SU-DHL-6 (cell line): ENCODE results near the gene PARP8.

Experiments
- H2AFZ ChIP-seq: fragments of 200-600 bp; sonication (generic); 2 replicates; pipeline ENCODE4 v1.6.1; 2014; ENCODE audit warnings: low read depth, mild to moderate bottlenecking, moderate library complexity, mixed read lengths, antibody characterized with exemption, low read length; ENCODE audit not compliant: severe bottlenecking
- H3F3A ChIP-seq: fragments of 200-600 bp; shearing (Covaris generic); 2 replicates; pipeline ENCODE4 v1.6.0; 2016; ENCODE audit warnings: antibody characterized with exemption, mild to moderate bottlenecking; ENCODE audit not compliant: insufficient read depth
- H3K27ac ChIP-seq: fragments of 200-600 bp; sonication (generic); 2 replicates; pipeline ENCODE4 v1.5.1; 2016; ENCODE audit warnings: low read depth, mild to moderate bottlenecking, low read length, moderate library complexity, mixed read lengths
- H3K27me3 ChIP-seq: fragments of 200-600 bp; sonication (generic), shearing (Covaris generic); 2 replicates; pipeline ENCODE4 v1.6.0; 2014; ENCODE audit warnings: mild to moderate bottlenecking, low read length
- H3K36me3 ChIP-seq: fragments of 200-600 bp; sonication (generic); 2 replicates; pipeline ENCODE4 v1.6.1; 2014; ENCODE audit warnings: mild to moderate bottlenecking, low read length, mixed read lengths
- H3K4me2 ChIP-seq: fragments of 300-600, 200-600 bp; shearing (Covaris generic), sonication (generic); 2 replicates; pipeline ENCODE4 v1.6.0; 2014; ENCODE audit warnings: low read length, low read depth, mild to moderate bottlenecking; ENCODE audit not compliant: poor library complexity, severe bottlenecking
- H3K4me3 ChIP-seq: fragments of 200-600 bp; sonication (generic); 2 replicates; pipeline ENCODE4 v1.5.1; 2014; ENCODE audit warnings: antibody characterized with exemption, low read length, mild to moderate bottlenecking, mixed read lengths; ENCODE audit not compliant: insufficient read depth, poor library complexity, severe bottlenecking
- H3K79me2 ChIP-seq: fragments of 200-600 bp; sonication (generic); 2 replicates; pipeline ENCODE4 v1.6.1; 2014; ENCODE audit warnings: mild to moderate bottlenecking, low read length, moderate library complexity; ENCODE audit not compliant: insufficient read depth
- H3K9ac ChIP-seq: fragments of 200-600 bp; sonication (generic); 2 replicates; pipeline ENCODE4 v1.7.0; 2014; ENCODE audit warnings: mild to moderate bottlenecking, low read length
- H3K9me2 ChIP-seq: fragments of 200-600 bp; sonication (generic); replicated peaks from 2 replicates; pipeline ENCODE4 v1.6.1; 2014; ENCODE audit warnings: low read length; ENCODE audit not compliant: insufficient read depth
- H3K9me3 ChIP-seq: fragments of 200-600 bp; sonication (generic); 2 replicates; pipeline ENCODE4 v1.6.1; 2014; ENCODE audit warnings: low read length, mixed read lengths; ENCODE audit not compliant: insufficient read depth
- H4K20me1 ChIP-seq: fragments of 200-600 bp; sonication (generic); 2 replicates; pipeline ENCODE4 v1.6.1; 2014; ENCODE audit warnings: low read depth, mild to moderate bottlenecking, antibody characterized with exemption, low read length, moderate library complexity, mixed read lengths
- CTCF ChIP-seq: fragments of 200-600 bp; sonication (generic); IDR thresholded peaks from one replicate; pipeline ENCODE4 v1.5.1; 2017; ENCODE audit warnings: antibody characterized with exemption, mild to moderate bottlenecking, low read length, moderate library complexity; ENCODE audit not compliant: insufficient read depth, poor library complexity, severe bottlenecking
- EZH2phosphoT487 ChIP-seq: fragments of 200-600 bp; sonication (generic), shearing (Covaris generic); conservative IDR thresholded peaks from 2 replicates; pipeline ENCODE4 v1.6.1; 2018; ENCODE audit warnings: mild to moderate bottlenecking, antibody characterized with exemption, low read length, moderate library complexity, mixed read lengths

PARP8 gene

GRCh38 chr5:50684721-50685120 is 18.3 kb downstream of the PARP8 start:
- Histone ChIP-seq H3K27me3 (no peaks in the 10 kb centered on the region), H4K20me1 (no peaks in the 10 kb centered on the region; the same call in 1 of the 2 replicates), H3K27ac (no peak overlapping the region), H3K4me2 (no peak overlapping the region), H3K9me3 (no peaks in the 10 kb centered on the region), H3K79me2 (no peaks in the 10 kb centered on the region), H3K9me2 (no peaks in the 10 kb centered on the region), H3K9ac (no peak overlapping the region), H3K4me3 (no peak overlapping the region), H2AFZ (no peak overlapping the region), H3K36me3 (no peaks in the 10 kb centered on the region), H3F3A (no peaks in the 10 kb centered on the region)
- TF ChIP-seq CTCF (no peak), EZH2phosphoT487 (no peak)

- no peaks in the 10 kb centered on the region; the same call in 1 of the 2 replicates for H4K20me1 ChIP-seq
- no peaks in the 10 kb centered on the region for H3K79me2 ChIP-seq
- TF ChIP-seq CTCF (no peak), EZH2phosphoT487 (no peak)
- no peak overlapping the region for H3K4me3 ChIP-seq
- no peak overlapping the region for H3K27ac ChIP-seq
- no peaks in the 10 kb centered on the region for H3K27me3 ChIP-seq
- no peak overlapping the region for H2AFZ ChIP-seq
- no peak overlapping the region for H3K4me2 ChIP-seq
- no peaks in the 10 kb centered on the region for H3K9me2 ChIP-seq
- no peak overlapping the region for H3K9ac ChIP-seq
- H3F3A ChIP-seq: no peaks in the 10 kb centered on the region
- H3K36me3 ChIP-seq: no peaks in the 10 kb centered on the region
- H3K9me3 ChIP-seq: no peaks in the 10 kb centered on the region
Measured at GRCh38 chr5:50687548-50687947, 21.1 kb downstream of the PARP8 start.

GRCh38 chr5:50691399-50692016 is 25.1 kb downstream of the PARP8 start:
- no peaks in the 10 kb centered on the region for H3K9me3 ChIP-seq
- H4K20me1 ChIP-seq: 0 out of 2 replicates have a peak, but pooled peaks cover 3% of the 10 kb centered on the region
- no peaks in the 10 kb centered on the region for H3K9me2 ChIP-seq
- no peaks in the 10 kb centered on the region for H3K79me2 ChIP-seq
- H2AFZ ChIP-seq: no peak overlapping the region
- no peaks in the 10 kb centered on the region for H3K36me3 ChIP-seq
- no peak overlapping the region for H3K9ac ChIP-seq
- no peak overlapping the region for H3K4me3 ChIP-seq
- H3K27me3 ChIP-seq: no peaks in the 10 kb centered on the region
- H3K4me2 ChIP-seq: no peak overlapping the region
- TF ChIP-seq EZH2phosphoT487 (no peak), CTCF (no peak)
- H3F3A ChIP-seq: no peaks in the 10 kb centered on the region
- no peak overlapping the region for H3K27ac ChIP-seq
